ENCODE data around the gene ABCA4. TPM values are rescaled to one million over a fixed set of nuclear protein-coding genes. Genes with fewer than 3 reads are reported as not detected.
A peak's percentile ranks its signal among the peaks of the same experiment; 100 is the strongest.

ABCA4 gene
- total RNA-seq, result 4.9 and 5.0 TPM in 2 replicates
- polyA plus RNA-seq, result 2.3 and 2.5 TPM in 2 replicates
- polyA plus RNA-seq (2011; cell fraction: cytosol; rRNA removed), result 1.1 TPM in 2 replicates
- 8.9 and 12.1 TPM in 2 replicates for polyA plus RNA-seq (2011; cell fraction: nucleus; rRNA removed)
- 2.0 and 5.2 TPM in 2 replicates for polyA plus RNA-seq (2012)
- polyA minus RNA-seq, result 3.4 and 5.3 TPM in 2 replicates
- polyA minus RNA-seq (2011; cell fraction: cytosol; rRNA and poly(A)+ RNA removed), result 3.3 TPM
- polyA minus RNA-seq (2011; cell fraction: nucleus; rRNA and poly(A)+ RNA removed), result 9.0 and 9.1 TPM in 2 replicates
- percentile 29 among the genes with signal in this experiment for Bru-seq, nascent RNA
- BruChase-seq, experiment 1, labeled RNA remaining after a 6-hour chase, result percentile 39 among the genes with signal in this experiment
- BruChase-seq, experiment 2, labeled RNA remaining after a 2-hour chase, result percentile 28 among the genes with signal in this experiment
- long read RNA-seq, partial matches to known transcripts, result 3 of 6 reads
- long read RNA-seq, other reads (novel, unspliced or antisense), result 3 of 6 reads

DNA sequence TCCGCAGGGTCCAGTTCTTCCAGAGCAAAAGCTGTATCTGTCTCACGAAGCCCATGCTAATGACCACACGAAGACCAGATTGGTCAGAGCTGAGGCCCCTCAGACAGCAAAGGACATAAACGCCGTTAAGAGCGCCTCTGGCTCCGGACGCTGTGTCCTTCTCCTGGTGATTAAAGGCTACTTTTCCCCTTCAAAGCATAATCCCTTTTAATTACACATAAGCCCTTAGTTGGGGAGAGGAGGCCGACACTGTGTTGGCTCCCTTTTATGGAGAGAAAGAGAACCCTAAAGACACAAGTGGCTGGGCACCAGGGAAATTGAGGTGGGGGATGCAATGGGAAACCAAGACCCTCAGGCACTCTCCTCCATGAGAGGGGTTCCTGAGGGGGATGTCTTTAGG is at the start of gene ABCA4:
ABCA4 (minus strand) TSS at position 158 of the 400 bp plus-strand sequence; CDS start at position 55, 103 bp downstream.
- H3K4me1 ChIP-seq (ENCODE audit: control insufficient read depth, extremely low read depth, insufficient read depth, low read length), result no peaks in the 10 kb centered on the region
- no peak within 1 kb of the TSS for H3K4me2 ChIP-seq (ENCODE audit: insufficient read depth, low read length)
- DNase-seq (ENCODE audit: low read depth, low spot score) (no peak), FAIRE-seq (no peak)
- ChIA-PET CTCF (interaction anchor here (1.1 kb wide), 1 partner anchor 70 kb away, joined by 3 read pairs; no protein-coding TSS in a partner anchor), POLR2A (no interaction called here)
- H3K9ac ChIP-seq (replicated peaks; ENCODE audit: extremely low read depth, insufficient read depth, low read length), result no peak within 1 kb of the TSS
- no peaks in the 10 kb centered on the region for H3K79me2 ChIP-seq (ENCODE audit: control insufficient read depth, insufficient read depth, low read length)
- no peak within 1 kb of the TSS for H3K27ac ChIP-seq (ENCODE audit: insufficient read depth, low read depth, low read length)
- dilution Hi-C loops (cut with MboI; ENCODE audit: extremely low pct_ligation_motif_present, low sequenced_read_pairs), result no loop called here
- TF ChIP-seq MYC (IDR thresholded peaks at IDR 0.05; ENCODE audit: low read depth, low read length) (no peak), CTCF (IDR thresholded peaks at IDR 0.05; ENCODE audit: extremely low read depth in 1 of 2, insufficient read depth in 1 of 2, low read depth in 1 of 2, low read length in 2 of 2) (no peak), POLR2A (IDR thresholded peaks at IDR 0.05; ENCODE audit: low read depth, low read length) (no peak), JUN (IDR thresholded peaks at IDR 0.05; ENCODE audit: borderline replicate concordance, insufficient read depth, insufficient read length, low read depth) (no peak), GATA2 (IDR thresholded peaks at IDR 0.05; ENCODE audit: insufficient read depth, insufficient read length, low read depth, low read length) (no peak), EZH2 (IDR thresholded peaks at IDR 0.05; ENCODE audit: borderline replicate concordance, low read depth, low read length, severe bottlenecking) (no peak), POLR2AphosphoS5 (IDR thresholded peaks at IDR 0.05; ENCODE audit: insufficient read depth, low read depth, low read length) (no peak), FOS (IDR thresholded peaks at IDR 0.05; ENCODE audit: borderline replicate concordance, insufficient read depth, low read length) (no peak)
- TF ChIP-seq, protein P1, sequence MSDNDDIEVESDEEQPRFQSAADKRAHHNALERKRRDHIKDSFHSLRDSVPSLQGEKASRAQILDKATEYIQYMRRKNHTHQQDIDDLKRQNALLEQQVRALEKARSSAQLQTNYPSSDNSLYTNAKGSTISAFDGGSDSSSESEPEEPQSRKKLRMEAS (IDR thresholded peaks at IDR 0.05; ENCODE audit: insufficient read depth, insufficient read length), result no peak
- H3K36me3 ChIP-seq (ENCODE audit: control insufficient read depth in 2 of 2, extremely low read depth in 1 of 2, insufficient read depth in 2 of 2, low read length in 2 of 2), result no peaks in the 10 kb centered on the region
- intact Hi-C loops (cut with micrococcal nuclease), result no loop called here
- no peaks in the 10 kb centered on the region for H3K9me1 ChIP-seq (replicated peaks; ENCODE audit: control insufficient read depth, extremely low read depth, insufficient read depth, low read length)
- no peaks in the 10 kb centered on the region for H4K20me1 ChIP-seq (replicated peaks; ENCODE audit: control insufficient read depth, extremely low read depth, insufficient read depth, low read length)
- no peaks in the 10 kb centered on the region for H3K9me3 ChIP-seq (replicated peaks; ENCODE audit: control insufficient read depth, insufficient read depth, low read length)
- H3K27me3 ChIP-seq (ENCODE audit: control insufficient read depth in 2 of 2, insufficient read depth in 2 of 2, low read length in 2 of 2), result no peaks in the 10 kb centered on the region
- H2AFZ ChIP-seq (ENCODE audit: low read depth, low read length), result no peak within 1 kb of the TSS
- no peak within 1 kb of the TSS for H3K4me3 ChIP-seq (replicated peaks in 1 of 3; ENCODE audit: insufficient read depth in 1 of 3, low read depth in 1 of 3, low read length in 3 of 3)
- BruUV-seq (replicated peaks), result no TSS peak

Measured in endothelial cell of umbilical vein (primary cell).